B cell (primary cell): Measurements from ENCODE around the gene ADH7. TPM values are rescaled to one million over a fixed set of nuclear protein-coding genes. Genes with fewer than 3 reads are reported as not detected.

ENCODE experiments used
- ATAC-seq: fragments of 200-7000 bp; cut with Tn5 transposase; one replicate; pipeline ENCODE4 v1.10.0; 2021; ENCODE audit warnings: low read depth, mild to moderate bottlenecking, moderate number of reproducible peaks, moderate library complexity
- CTCF ChIA-PET: fragments of 350-600 bp; sonication (Branson Sonifier 250); formaldehyde crosslinking; loops from one replicate; lab custom pipeline; 2021; ENCODE audit warnings: antibody characterized with exemption, inconsistent platforms; lab: Charles Lee
- POLR2A ChIA-PET: fragments of 350-600 bp; sonication (Branson Sonifier 250); formaldehyde crosslinking; loops from one replicate; lab custom pipeline; 2021; ENCODE audit warnings: antibody characterized with exemption; lab: Charles Lee
- DNase-seq: peaks from one replicate; pipeline ENCODE4 v3.0.0; 2013
- H2AFZ ChIP-seq: 2 replicates; pipeline ENCODE4 v1.6.1; 2012; ENCODE audit warnings: mild to moderate bottlenecking, low read depth, low read length; ENCODE audit not compliant: insufficient read depth, poor library complexity, severe bottlenecking
- H3K27ac ChIP-seq, 2 donors: 1 replicate in 1 of 2; 2 replicates in 1 of 2; pipeline ENCODE4 v1.5.1; 2012 to 2013; ENCODE audit warnings: low read length in 2 of 2, mild to moderate bottlenecking in 2 of 2, moderate library complexity in 1 of 2
- H3K27me3 ChIP-seq, 4 experiments: fragments of 200-600 bp in 1 of 4; sonication (generic) in 1 of 4; replicated peaks in 1 of 4; 1 replicate in 2 of 4; 2 replicates in 2 of 4; pipeline versions ENCODE4 v1.6.1 to v1.7.0; 2013 to 2016; ENCODE audit warnings: low read length in 3 of 4, mild to moderate bottlenecking in 2 of 4, mixed read lengths in 1 of 4, moderate library complexity in 1 of 4; ENCODE audit not compliant: insufficient read depth in 4 of 4, control insufficient read depth in 3 of 4; ENCODE audit errors: control extremely low read depth in 1 of 4
- H3K36me3 ChIP-seq, 2 experiments: replicated peaks in 1 of 2; 1 replicate in 1 of 2; 2 replicates in 1 of 2; pipeline versions ENCODE4 v1.6.1 to v1.7.1; 2013; ENCODE audit warnings: low read length in 1 of 2; ENCODE audit not compliant: insufficient read depth in 2 of 2, control insufficient read depth in 1 of 2; ENCODE audit errors: control extremely low read depth in 1 of 2, extremely low read depth in 1 of 2
- H3K4me1 ChIP-seq, 2 donors: fragments of 200-600 bp in 1 of 2; sonication (generic) in 1 of 2; 1 replicate in 1 of 2; 2 replicates in 1 of 2; pipeline versions ENCODE4 v1.5.1 to v1.6.1; 2013 to 2017; ENCODE audit warnings: low read length in 2 of 2; ENCODE audit not compliant: control insufficient read depth in 2 of 2, insufficient read depth in 2 of 2
- H3K4me2 ChIP-seq: replicated peaks from 2 replicates; pipeline ENCODE3; 2012; ENCODE audit warnings: mild to moderate bottlenecking, low read depth, low read length; ENCODE audit not compliant: poor library complexity, severe bottlenecking
- H3K4me3 ChIP-seq, 5 experiments: fragments of 200-600 bp in 1 of 5; sonication (generic) in 1 of 5; 1 replicate in 3 of 5; 2 replicates in 2 of 5; pipeline versions ENCODE4 v1.5.1 to v1.7.0; 2011 to 2016; ENCODE audit warnings: low read length in 4 of 5, mild to moderate bottlenecking in 4 of 5, low read depth in 2 of 5, control low read depth in 1 of 5, moderate library complexity in 1 of 5; ENCODE audit not compliant: insufficient read depth in 1 of 5; ENCODE audit errors: control extremely low read depth in 1 of 5, extremely low read depth in 1 of 5
- H3K79me2 ChIP-seq: fragments of 200-600 bp; sonication (generic); one replicate; pipeline ENCODE4 v1.6.0; 2016; ENCODE audit warnings: low read length; ENCODE audit not compliant: control insufficient read depth, insufficient read depth
- H3K9ac ChIP-seq: fragments of 200-600 bp; sonication (generic); 2 replicates; pipeline ENCODE4 v1.6.1; 2017; ENCODE audit warnings: mild to moderate bottlenecking, low read length, moderate library complexity
- H3K9me3 ChIP-seq, 3 donors: one replicate each; pipeline versions ENCODE4 v1.6.1 to v1.7.1; 2013; ENCODE audit warnings: low read length in 2 of 3; ENCODE audit not compliant: control insufficient read depth in 2 of 3, insufficient read depth in 1 of 3; ENCODE audit errors: control extremely low read depth in 1 of 3
- H4K20me1 ChIP-seq: 2 replicates; pipeline ENCODE4 v1.6.0; 2012; ENCODE audit warnings: mild to moderate bottlenecking, low read length; ENCODE audit not compliant: insufficient read depth, control insufficient read depth, poor library complexity, severe bottlenecking
- H3K27ac Mint-ChIP-seq: one replicate; pipeline ENCODE4 v1.8.0; 2021; ENCODE audit warnings: mixed read lengths
- H3K27me3 Mint-ChIP-seq: one replicate; pipeline ENCODE4 v1.8.0; 2021; ENCODE audit warnings: mixed read lengths
- H3K4me1 Mint-ChIP-seq: one replicate; pipeline ENCODE4 v1.8.0; 2021; ENCODE audit warnings: mixed read lengths
- H3K4me3 Mint-ChIP-seq: one replicate; pipeline ENCODE4 v1.8.0; 2021; ENCODE audit warnings: mixed read lengths
- H3K9me3 Mint-ChIP-seq: one replicate; pipeline ENCODE4 v1.8.0; 2022; ENCODE audit warnings: mixed read lengths; ENCODE audit not compliant: insufficient read depth
- CTCF ChIP-seq: fragments of 200-600 bp; IDR thresholded peaks from one replicate; pipeline ENCODE4 v1.8.0; 2022; ENCODE audit warnings: antibody characterized with exemption, mild to moderate bottlenecking
- EZH2 ChIP-seq: IDR thresholded peaks from 2 replicates; pipeline ENCODE4 v1.6.1; 2012; ENCODE audit warnings: borderline replicate concordance, low read depth, mild to moderate bottlenecking, moderate library complexity, low read length; ENCODE audit not compliant: insufficient read depth, poor library complexity, severe bottlenecking
- WGBS: methylation state at CpG from one replicate; pipeline ENCODE4 v1.1.5; 2013; ENCODE audit warnings: missing lambda C conversion rate; ENCODE audit not compliant: insufficient coverage; 5-methylcytosine and 5-hydroxymethylcytosine counted together
- intact Hi-C: fragments of 100-400 bp; cut with micrococcal nuclease; formaldehyde crosslinking; loops from one replicate; pipeline ENCODE4 v1.10.0; 2022
- polyA plus RNA-seq: library from polyadenylated mRNA; depleted of rRNA; stranded (reverse); fragments of >200 nt; gene quantifications from 2 replicates; pipeline ENCODE4 v1.2.3, GENCODE V29; 2012
- total RNA-seq, 2 donors: library from RNA; stranded (reverse); fragments of 120-200 nt in 1 of 2; gene quantifications; 1 replicate in 1 of 2; 2 replicates in 1 of 2; pipeline versions ENCODE4 v1.2.3 to v1.2.4, GENCODE V29; 2013 to 2022

The ADH7 gene
- total and polyA plus RNA-seq, 2 donors (not counting 1 experiment from before 2014, with no cell fraction given): not detected

DNA sequence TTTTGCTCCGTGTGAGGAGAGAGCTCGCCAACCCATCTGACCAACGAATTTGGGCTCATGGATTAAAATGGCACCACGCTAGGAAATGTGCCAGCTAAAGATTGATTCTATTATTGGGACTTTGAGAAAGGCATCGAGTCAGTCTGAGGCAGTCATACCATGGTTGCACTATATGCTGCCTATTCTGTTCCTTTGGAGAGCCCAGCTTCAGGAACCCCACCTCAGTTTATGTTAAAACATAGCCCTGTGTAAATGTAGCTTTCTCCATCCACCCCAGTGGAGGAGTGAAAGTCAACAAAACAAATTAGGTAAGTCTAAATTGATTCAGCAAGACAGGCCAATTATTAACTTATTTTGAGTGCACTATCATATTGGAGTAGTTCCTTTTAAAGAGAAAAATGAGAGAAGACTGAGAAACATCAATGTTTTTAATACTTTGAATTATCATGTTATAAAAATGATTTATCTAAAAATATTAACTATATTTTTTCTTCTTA is 24.5 kb upstream of the ADH7 start:
- CTCF ChIA-PET: interaction anchor here (0.6 to 1.3 kb wide), 3 partner anchors 9 to 530 kb away, joined by 3 to 5 read pairs (median 3); no protein-coding TSS in a partner anchor
- DNase-seq: no peak
- 92% methylated on average over 4 of the region's 5 CpGs for WGBS

More for the DNA sequence above, 24.5 kb upstream of the ADH7 start:
- Mint-ChIP-seq H3K4me3 (no peak overlapping the region), H3K27me3 (peaks cover 26% of the 10 kb centered on the region), H3K9me3 (no peaks in the 10 kb centered on the region), H3K27ac (no peak overlapping the region), H3K4me1 (no peaks in the 10 kb centered on the region)
- H2AFZ ChIP-seq: no peak overlapping the region
- no peaks in the 10 kb centered on the region for H3K36me3 ChIP-seq
- H3K4me2 ChIP-seq: no peak overlapping the region
- no peak overlapping the region for H3K27ac ChIP-seq
- ATAC-seq: no peak
- POLR2A ChIA-PET: no interaction called here
- H3K79me2 ChIP-seq: no peaks in the 10 kb centered on the region
- no peak overlapping the region for H3K9ac ChIP-seq
- peaks cover 0 to 9% (median 0%) of the 10 kb centered on the region in 4 experiments for H3K27me3 ChIP-seq
- TF ChIP-seq CTCF: no peak
- no peak for TF ChIP-seq EZH2
- no peaks in the 10 kb centered on the region for H4K20me1 ChIP-seq
- no peak overlapping the region for H3K4me3 ChIP-seq
- no peaks in the 10 kb centered on the region for H3K4me1 ChIP-seq
- no peaks in the 10 kb centered on the region for H3K9me3 ChIP-seq
- intact Hi-C loops: loop anchor here (10.0 kb wide), 1 partner anchor 425 kb away; no protein-coding TSS in a partner anchor
